Testis (tissue), 3 donors: ENCODE data around the gene SLC17A9. TPM values are rescaled to one million over a fixed set of nuclear protein-coding genes. Genes with fewer than 3 reads are reported as not detected.
"Not testable (repeated sequence)": the region's sequence is repeated elsewhere in the genome, so short reads cannot be mapped to it uniquely, and the experiment has no call there.

Source experiments
- DNase-seq: peaks from one replicate; pipeline ENCODE4 v3.0.0-alpha.2; 2019
- H3K27ac ChIP-seq, 2 donors: fragments of 200-600 bp; sonication (generic); one replicate each; pipeline ENCODE4 v1.5.1; 2019
- H3K27me3 ChIP-seq: fragments of 200-600 bp; sonication (generic); one replicate; pipeline ENCODE4 v1.5.1; 2019
- H3K36me3 ChIP-seq: fragments of 200-600 bp; sonication (generic); one replicate; pipeline ENCODE4 v1.5.1; 2017; ENCODE audit warnings: low read depth; ENCODE audit errors: missing control alignments
- H3K4me1 ChIP-seq: fragments of 200-600 bp; sonication (generic); one replicate; pipeline ENCODE4 v1.5.1; 2019
- H3K4me3 ChIP-seq, 2 donors: fragments of 200-600 bp; sonication (generic); one replicate each; pipeline ENCODE4 v1.5.1; 2017 to 2019
- H3K9me3 ChIP-seq: fragments of 200-600 bp; sonication (generic); one replicate; pipeline ENCODE4 v1.5.1; 2017
- CTCF ChIP-seq, 3 experiments: fragments of 450-650 bp in 2 of 3; fragments of 200-600 bp in 1 of 3; sonication (generic) in 1 of 3; IDR thresholded peaks; one replicate each; pipeline ENCODE4 v1.5.1; 2016 to 2019; ENCODE audit warnings: antibody characterized with exemption in 3 of 3, mild to moderate bottlenecking in 2 of 3, moderate library complexity in 1 of 3
- POLR2A ChIP-seq: fragments of 450-650 bp; IDR thresholded peaks from one replicate; pipeline ENCODE4 v1.6.1; 2017; ENCODE audit warnings: antibody characterized with exemption, mild to moderate bottlenecking, moderate library complexity
- WGBS, 2 donors: methylation state at CpG; one replicate each; pipeline ENCODE4 v1.1.5; 2018; 5-methylcytosine and 5-hydroxymethylcytosine counted together
- intact Hi-C: fragments of 100-400 bp; cut with DNase I; formaldehyde crosslinking; loops from one replicate; pipeline ENCODE4 v1.15.1; 2023; ENCODE audit warnings: low total_unique reads
- polyA plus RNA-seq: library from polyadenylated mRNA; stranded (reverse); fragments of 350-450 nt; fragmentation: Illumina TruSeq; extraction: RNeasy Lipid Tissue Mini Kit (QIAGEN cat#74804); gene quantifications from one replicate; pipeline ENCODE4 v1.2.3, GENCODE V29; 2014; ENCODE audit warnings: low read depth, low replicate concordance; ENCODE audit not compliant: insufficient read depth
- total RNA-seq, 2 donors: library from RNA; depleted of rRNA; stranded (reverse); fragments of >200 nt; gene quantifications; one replicate each; pipeline ENCODE4 v1.2.3, GENCODE V29; 2016

The SLC17A9 gene
- total and polyA plus RNA-seq, 3 donors from 2014 or later = 2.1 to 3.2 (median 2.9) TPM

GRCh38 chr20:62920039-62920645 is 32.4 kb upstream of the SLC17A9 start:
- intact Hi-C loops = no loop called here
- H3K27ac ChIP-seq = no peak overlapping the region
- TF ChIP-seq POLR2A (no peak), CTCF (IDR thresholded peaks at IDR 0.05) (no peak)
- H3K36me3 ChIP-seq = no peaks in the 10 kb centered on the region
- H3K9me3 ChIP-seq = no peaks in the 10 kb centered on the region
- no peak overlapping the region for H3K4me3 ChIP-seq
- WGBS, 2 donors = 65 to 72% methylated on average over 10 of the region's 10 CpGs
- no peaks in the 10 kb centered on the region for H3K27me3 ChIP-seq
- DNase-seq = no peak
- peaks cover 52% of the 10 kb centered on the region for H3K4me1 ChIP-seq

- H3K27ac ChIP-seq = no peak overlapping the region
- 65 to 74% methylated on average over 8 of the region's 8 CpGs for WGBS, 2 donors
- TF ChIP-seq POLR2A (no peak), CTCF (IDR thresholded peaks at IDR 0.05) (peak in 2 of 3 experiments; percentile 40 to 55)
These were observed 31.3 kb upstream of the SLC17A9 start for GRCh38 chr20:62921119-62921687.

GRCh38 chr20:62922451-62922921 is 30.0 kb upstream of the SLC17A9 start:
- Histone ChIP-seq H3K9me3 (no peaks in the 10 kb centered on the region), H3K4me3 (no peak overlapping the region), H3K36me3 (no peaks in the 10 kb centered on the region), H3K27ac (peak overlapping the region in 1 of 2 donors; percentile 36), H3K27me3 (no peaks in the 10 kb centered on the region), H3K4me1 (peaks cover 53% of the 10 kb centered on the region)
- intact Hi-C loops = no loop called here
- WGBS, 2 donors = 68% methylated on average over 13 to 14 of the region's 14 CpGs
- DNase-seq = no peak
- TF ChIP-seq CTCF (IDR thresholded peaks at IDR 0.05) (no peak), POLR2A (no peak)

More at GRCh38 chr20:62921119-62921687, 31.3 kb upstream of the SLC17A9 start:
- Histone ChIP-seq H3K27me3 (no peaks in the 10 kb centered on the region), H3K36me3 (no peaks in the 10 kb centered on the region), H3K4me1 (peaks cover 52% of the 10 kb centered on the region), H3K9me3 (no peaks in the 10 kb centered on the region), H3K4me3 (no peak overlapping the region)
- peak; percentile 73 for DNase-seq
- intact Hi-C loops = no loop called here

GRCh38 chr20:62923059-62923668 is 29.3 kb upstream of the SLC17A9 start:
- H3K9me3 ChIP-seq, H3K27me3 ChIP-seq, H3K36me3 ChIP-seq, intact Hi-C loops, H3K4me3 ChIP-seq: not testable (repeated sequence)
- DNase-seq = peak; percentile 46
- Histone ChIP-seq H3K27ac (peak overlapping the region; percentile 9 to 36), H3K4me1 (peaks cover 59% of the 10 kb centered on the region)
- 46 to 57% methylated on average over 17 of the region's 17 CpGs for WGBS, 2 donors

GRCh38 chr20:62923669-62924441 is 28.7 kb upstream of the SLC17A9 start:
- no peak overlapping the region for H3K4me3 ChIP-seq
- no peaks in the 10 kb centered on the region for H3K9me3 ChIP-seq
- peaks cover 63% of the 10 kb centered on the region for H3K4me1 ChIP-seq
- no peak for DNase-seq
- WGBS, 2 donors = 42 to 45% methylated on average over 7 of the region's 7 CpGs
- no peaks in the 10 kb centered on the region for H3K27me3 ChIP-seq
- H3K36me3 ChIP-seq = no peaks in the 10 kb centered on the region
- TF ChIP-seq CTCF (IDR thresholded peaks at IDR 0.05) (no peak), POLR2A (no peak)
- peak overlapping the region; percentile 9 to 99 for H3K27ac ChIP-seq
- intact Hi-C loops = no loop called here
